ENCODE results near the gene MYH9. TPM values are rescaled to one million over a fixed set of nuclear protein-coding genes. Genes with fewer than 3 reads are reported as not detected.

Gene MYH9
- polyA plus RNA-seq, 3 donors = 250 to 336 (median 293) TPM

GRCh38 chr22:36369922-36370791 is 17.6 kb downstream of the MYH9 start:
- no peak for DNase-seq

DNA sequence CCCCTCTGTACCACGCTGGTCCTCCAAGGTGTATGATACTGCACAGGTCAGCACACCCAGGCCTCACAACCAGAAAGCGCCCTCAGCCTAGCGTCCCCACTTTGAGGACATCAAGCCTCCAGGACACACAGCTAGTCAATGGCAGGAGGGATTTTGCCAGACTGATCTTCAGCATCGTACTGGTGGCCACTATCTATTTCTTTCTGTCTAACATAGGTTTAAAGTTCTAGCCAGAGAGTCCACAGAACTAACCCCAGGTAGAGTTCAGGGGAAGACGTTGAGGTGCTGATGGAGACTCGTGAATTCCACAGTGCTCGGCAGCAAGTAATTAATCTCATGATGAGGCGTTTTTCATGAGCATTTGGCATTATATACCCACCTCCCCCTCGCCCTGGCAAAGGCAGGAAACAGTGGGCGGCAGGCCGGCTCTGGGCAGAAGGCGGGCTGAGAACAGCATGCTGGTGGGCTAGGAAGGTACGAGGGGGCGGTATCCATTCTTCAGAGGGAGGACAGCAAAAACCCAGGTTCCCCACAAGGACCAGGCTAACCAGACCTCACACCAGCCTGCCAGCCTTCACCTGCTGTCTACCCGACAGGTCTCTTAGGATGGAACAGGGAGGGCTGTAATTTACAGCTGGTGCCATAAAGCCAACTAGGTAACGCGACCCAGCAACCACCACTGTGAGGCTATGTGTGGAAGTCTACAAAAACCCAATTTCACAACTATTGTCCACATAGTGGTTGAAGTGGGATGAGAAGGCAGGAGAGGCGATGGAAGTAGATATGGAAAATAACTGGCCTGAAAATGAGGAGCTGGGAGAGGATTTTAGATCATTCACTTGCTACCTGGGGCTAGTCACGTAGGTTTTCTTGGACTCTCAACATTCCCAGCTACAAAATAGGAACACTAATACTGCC is 18.5 kb downstream of the MYH9 start:
- no peak for DNase-seq

GRCh38 chr22:36368359-36368983 is 19.3 kb downstream of the MYH9 start:
- DNase-seq = no peak

DNA sequence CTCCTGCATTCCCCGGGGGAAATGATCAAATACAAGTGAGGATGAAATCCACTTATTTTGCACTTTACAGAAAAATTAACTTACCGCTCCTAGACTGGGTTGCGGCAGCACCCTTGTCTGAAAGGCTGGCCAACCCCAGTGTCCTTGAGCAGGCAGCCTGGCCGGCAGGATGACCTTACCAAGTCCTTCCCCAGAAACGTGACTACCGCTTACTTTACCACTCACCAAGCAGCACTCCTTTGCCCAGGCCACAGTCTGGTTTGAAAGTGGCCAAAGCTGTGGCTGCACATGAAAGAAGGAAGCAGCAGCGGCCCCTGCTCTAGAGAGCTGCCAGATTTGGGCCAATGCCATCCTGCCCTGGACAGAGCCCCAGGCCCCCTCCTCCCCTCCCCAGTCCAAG is 20.3 kb downstream of the MYH9 start:
- DNase-seq = no peak

DNA sequence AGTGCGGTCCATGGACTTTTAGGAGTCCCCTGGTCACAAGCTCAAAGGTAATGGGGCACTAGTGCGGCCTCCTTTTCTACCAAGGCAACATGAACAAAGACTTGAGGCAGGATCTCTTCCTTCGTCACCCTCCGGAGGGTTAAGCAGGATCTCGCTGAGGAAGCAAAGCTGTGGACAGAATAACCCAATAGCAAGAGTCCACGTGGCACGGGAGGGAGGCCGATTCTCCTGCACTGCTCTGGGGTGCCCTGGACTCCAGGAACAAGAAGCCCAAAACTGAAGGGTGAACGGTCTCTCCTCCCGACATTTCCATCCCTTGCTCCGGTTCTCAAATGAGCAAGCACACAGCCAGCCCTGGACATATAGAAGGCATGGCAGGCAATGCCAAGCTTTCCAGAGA is 20.7 kb downstream of the MYH9 start:
- DNase-seq = no peak

- DNase-seq = no peak
Observed at GRCh38 chr22:36366291-36366708, 21.5 kb downstream of the MYH9 start.

DNA sequence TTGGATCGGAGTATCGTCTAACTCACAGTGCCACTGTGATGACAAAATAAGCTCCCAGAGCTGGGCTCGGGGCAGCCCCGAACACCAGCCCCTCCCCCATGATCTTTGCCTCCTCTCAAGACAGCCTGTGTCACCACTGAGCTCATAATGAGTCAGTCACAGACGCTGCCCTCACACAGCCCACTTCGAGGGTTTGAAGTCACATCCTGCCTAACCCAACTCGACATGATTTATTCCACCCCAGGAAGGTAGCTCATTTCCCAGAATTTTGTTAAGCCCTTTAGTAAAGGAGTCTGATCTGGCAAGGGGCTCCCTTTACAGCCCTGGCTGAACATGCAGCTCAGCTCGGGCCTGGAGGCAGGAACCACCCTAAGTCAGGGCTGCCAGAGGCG is 22.8 kb downstream of the MYH9 start:
- DNase-seq = no peak

DNA sequence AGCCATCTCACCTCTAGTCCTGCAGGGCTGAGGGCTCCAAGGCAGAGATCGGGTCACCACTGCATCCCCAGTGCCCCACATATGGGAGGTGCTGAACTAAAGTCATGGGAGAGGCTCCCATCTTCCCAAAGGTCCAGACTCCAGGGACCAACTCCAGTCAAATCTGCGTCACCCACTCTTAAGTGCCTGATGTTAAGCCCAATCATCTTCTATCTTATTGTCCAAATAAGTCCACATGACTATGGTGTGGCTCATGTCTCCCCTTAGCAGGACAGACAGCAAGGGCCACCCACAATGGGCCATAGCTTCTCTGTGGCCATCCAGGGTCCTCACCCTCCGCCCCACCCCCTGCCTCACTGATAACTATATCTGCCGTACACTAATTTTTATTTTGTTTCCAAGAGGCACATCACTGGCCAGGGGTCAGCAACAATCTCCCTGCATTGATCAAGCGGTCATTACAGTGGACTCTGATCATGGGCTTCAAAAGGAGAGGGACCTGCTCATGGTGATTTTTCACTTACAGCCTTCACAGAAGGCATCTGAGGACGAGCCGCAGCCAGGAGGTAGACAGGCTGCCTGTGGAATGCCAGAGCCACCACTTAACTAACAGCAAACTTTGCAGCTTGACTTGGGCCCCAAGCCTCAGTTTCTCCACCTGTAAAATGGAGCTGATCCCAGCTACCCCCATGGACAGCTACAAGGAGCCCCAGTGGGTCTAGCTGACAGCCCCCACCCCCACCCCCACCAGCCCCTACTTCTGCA is 23.3 kb downstream of the MYH9 start:
- DNase-seq = no peak

GRCh38 chr22:36363349-36363981 is 24.3 kb downstream of the MYH9 start:
- DNase-seq = no peak

- no peak for DNase-seq
Observed at GRCh38 chr22:36362932-36363331, 24.8 kb downstream of the MYH9 start.

DNA sequence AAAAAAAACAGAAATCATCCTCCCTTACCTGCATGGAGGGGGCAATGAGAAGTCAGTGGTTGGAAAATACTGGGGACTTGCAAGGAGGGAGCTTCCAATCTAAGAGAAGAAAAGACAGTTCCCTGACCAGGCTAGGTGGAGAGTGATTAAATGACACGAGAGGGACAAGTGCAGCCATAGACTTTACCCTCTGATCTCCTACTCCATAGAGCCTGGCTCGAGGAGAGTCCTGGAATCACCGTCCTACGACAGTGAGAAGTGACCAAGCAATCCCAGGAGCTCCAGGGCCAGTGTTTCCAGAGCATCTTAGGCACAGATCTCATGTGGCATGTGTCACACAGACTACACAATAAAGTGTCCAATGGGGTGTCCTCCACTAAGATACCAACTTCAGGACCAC is 25.7 kb downstream of the MYH9 start:
- no peak for DNase-seq

GRCh38 chr22:36360871-36361383 is 26.8 kb downstream of the MYH9 start:
- DNase-seq = no peak

DNA sequence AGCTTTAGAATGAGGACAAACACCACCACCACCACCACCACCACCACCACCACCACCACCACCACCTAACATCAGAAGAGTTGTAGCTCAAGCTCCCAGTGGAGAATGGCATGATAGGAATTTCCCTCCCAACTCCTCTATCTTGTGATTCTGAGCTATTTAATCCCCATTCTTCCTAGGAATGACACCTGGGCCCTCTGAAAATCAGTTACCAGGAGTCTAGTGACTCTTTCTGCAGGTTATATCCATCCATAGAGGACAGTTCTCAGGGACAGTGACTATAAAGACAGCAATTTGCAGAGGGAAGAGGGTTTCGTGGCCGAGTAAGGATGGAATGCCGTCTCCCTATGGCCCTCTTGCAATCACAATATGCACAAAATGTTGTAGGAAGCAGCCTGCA is 27.8 kb downstream of the MYH9 start:
- DNase-seq = no peak

DNA sequence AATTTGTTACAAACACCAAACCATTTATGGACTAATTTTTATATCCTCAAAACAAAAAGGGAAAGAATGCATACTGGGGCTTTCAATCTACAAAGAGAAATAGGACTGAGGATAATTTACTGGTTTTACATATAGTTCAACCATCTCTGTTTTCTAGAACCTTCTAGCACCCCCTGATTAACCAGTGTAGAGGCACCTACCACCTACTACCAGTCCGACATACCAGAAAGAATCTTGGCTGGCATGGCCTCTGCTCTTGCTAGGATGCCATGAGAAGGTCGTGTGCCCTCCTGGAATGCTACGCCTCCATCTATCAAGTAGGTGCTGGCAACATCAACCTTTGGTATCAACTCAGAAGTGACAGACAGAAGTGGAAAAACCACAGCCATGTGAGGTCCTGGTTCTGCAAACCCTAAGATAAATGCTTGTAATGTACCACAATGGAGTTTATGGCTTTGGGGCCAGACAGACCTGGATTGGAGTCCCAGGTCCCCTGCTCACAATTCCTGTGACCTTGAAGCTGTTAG is 28.2 kb downstream of the MYH9 start:
- DNase-seq = no peak

- no peak for DNase-seq
Observed at GRCh38 chr22:36358533-36359469, 29.0 kb downstream of the MYH9 start.

GRCh38 chr22:36356708-36357624 is 30.8 kb downstream of the MYH9 start:
- DNase-seq = no peak

DNA sequence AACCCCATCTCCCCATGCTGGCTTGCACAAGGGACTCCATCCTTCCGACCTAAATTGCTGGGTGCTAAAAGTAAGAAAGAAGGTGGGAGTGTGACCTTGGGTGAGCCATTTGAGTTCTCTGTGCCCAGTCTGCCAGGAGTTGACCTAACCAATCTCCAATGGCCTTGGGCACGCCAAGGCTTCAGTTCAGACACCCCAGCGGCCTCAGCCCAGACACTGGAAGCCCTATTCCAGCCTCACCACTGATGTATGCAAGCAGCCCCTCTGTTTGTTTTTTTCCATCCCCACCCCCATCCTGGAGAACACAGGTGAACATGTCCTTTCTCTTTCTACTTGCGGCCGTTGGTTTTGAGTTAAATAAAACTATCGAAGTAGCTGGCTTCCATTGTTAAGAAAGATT is 31.9 kb downstream of the MYH9 start:
- no peak for DNase-seq

DNA sequence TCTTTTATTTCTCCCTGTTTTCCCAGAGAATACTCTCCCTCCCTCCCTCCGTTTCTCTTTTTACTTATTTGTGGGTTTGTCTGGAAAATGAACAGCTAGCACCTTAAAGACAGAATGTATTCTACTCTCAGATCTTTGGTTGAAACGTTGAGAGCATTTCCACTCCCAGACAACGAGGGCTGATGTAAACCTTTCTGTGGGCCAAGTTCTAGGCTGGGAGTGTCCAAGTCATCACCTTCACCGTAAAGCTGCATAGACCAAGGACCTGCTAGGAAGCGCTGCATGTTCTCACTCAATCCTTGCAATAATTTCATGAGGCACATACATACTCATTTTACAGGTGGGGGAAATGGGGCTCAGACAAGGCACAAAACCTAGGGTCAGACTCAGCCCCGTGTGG is 32.4 kb downstream of the MYH9 start:
- no peak for DNase-seq
